Kidney (tissue), 14 donors: Measurements from ENCODE around the gene ADAM8. TPM values are rescaled to one million over a fixed set of nuclear protein-coding genes. Genes with fewer than 3 reads are reported as not detected.

Experiments
- DNase-seq, 5 donors: peaks; one replicate each; pipeline ENCODE4 v3.0.0-alpha.2; 2013 to 2020
- FAIRE-seq: peaks from 2 replicates; lab custom pipeline; 2012; peaks lifted over from hg19 to GRCh38; lab: Jason Lieb, UNC
- H3K27ac ChIP-seq, 2 donors: one replicate each; pipeline ENCODE4 v1.7.0; 2013; ENCODE audit warnings: low read depth in 2 of 2, low read length in 2 of 2, inconsistent platforms in 1 of 2
- H3K27me3 ChIP-seq: one replicate; pipeline ENCODE4 v1.7.1; 2013; ENCODE audit warnings: low read length, inconsistent platforms; ENCODE audit not compliant: control insufficient read depth, insufficient read depth
- H3K36me3 ChIP-seq, 3 donors: one replicate each; pipeline versions ENCODE4 v1.7.0 to v1.7.1; 2013; ENCODE audit warnings: low read length in 3 of 3, control low read depth in 1 of 3, inconsistent platforms in 1 of 3; ENCODE audit not compliant: insufficient read depth in 3 of 3, control insufficient read depth in 2 of 3
- H3K4me1 ChIP-seq, 3 donors: one replicate each; pipeline versions ENCODE4 v1.7.0 to v1.7.1; 2013; ENCODE audit warnings: low read length in 3 of 3, inconsistent platforms in 1 of 3, low read depth in 1 of 3; ENCODE audit not compliant: control insufficient read depth in 2 of 3, insufficient read depth in 2 of 3
- H3K4me3 ChIP-seq, 3 donors: one replicate each; pipeline versions ENCODE4 v1.7.0 to v1.8.1; 2013; ENCODE audit warnings: low read length in 3 of 3, control low read depth in 1 of 3, inconsistent platforms in 1 of 3
- H3K9ac ChIP-seq, 3 donors: one replicate each; pipeline versions ENCODE4 v1.7.0 to v1.7.1; 2013; ENCODE audit warnings: low read length in 3 of 3, control low read depth in 1 of 3, inconsistent platforms in 1 of 3
- H3K9me3 ChIP-seq, 3 donors: one replicate each; pipeline versions ENCODE4 v1.7.0 to v1.7.1; 2013; ENCODE audit warnings: low read length in 3 of 3, control low read depth in 1 of 3, inconsistent platforms in 1 of 3; ENCODE audit not compliant: control insufficient read depth in 2 of 3, insufficient read depth in 1 of 3
- CTCF ChIP-seq: IDR thresholded peaks from 3 replicates; pipeline ENCODE4 v1.5.1; 2012; ENCODE audit warnings: mild to moderate bottlenecking, moderate library complexity, borderline replicate concordance; ENCODE audit not compliant: insufficient read depth; ENCODE audit errors: extremely low read depth
- intact Hi-C: fragments of 100-400 bp; cut with DNase I; formaldehyde crosslinking; loops from one replicate; pipeline ENCODE4 v1.11.1; 2022
- polyA plus RNA-seq: library from polyadenylated mRNA; stranded (reverse); fragments of 350-450 nt; fragmentation: Illumina TruSeq; extraction: RNeasy Lipid Tissue Mini Kit (QIAGEN cat#74804); gene quantifications from one replicate; pipeline ENCODE4 v1.2.3, GENCODE V29; 2014; ENCODE audit warnings: low read depth, low replicate concordance; ENCODE audit not compliant: insufficient read depth
- total RNA-seq: library from RNA; stranded (reverse); fragmentation: NEBNext Ultra II Directional; extraction: Animal tissue kit (Norgen Biotek cat#: 25700); gene quantifications from one replicate; pipeline ENCODE4 v1.2.1, GENCODE V29; 2021
- donor health status: control.
- donor health status: control.
- donor health status: control.
- donor health status: control.
- donor health status: control.
- donor health status: DM: yes; HTN: yes; CAD: no.
- donor health status: Normal renal cell carcinoma (clear cell type).

Gene ADAM8
- total and polyA plus RNA-seq, 2 donors from 2014 or later = 3.4 to 16.6 TPM

- Histone ChIP-seq H3K27me3 (no peaks in the 10 kb centered on the region), H3K27ac (no peak overlapping the region), H3K4me1 (peaks cover 3 to 14% (median 6%) of the 10 kb centered on the region in 3 donors), H3K4me3 (no peak overlapping the region), H3K9ac (no peak overlapping the region), H3K36me3 (peaks cover 0 to 16% (median 2%) of the 10 kb centered on the region in 3 donors), H3K9me3 (no peaks in the 10 kb centered on the region)
- no peak for FAIRE-seq
- DNase-seq = peak in 1 of 5 donors; percentile 70
- TF ChIP-seq CTCF = no peak
- intact Hi-C loops = no loop called here
These were observed 35.5 kb upstream of the ADAM8 start for GRCh38 chr10:133312016-133312768.

GRCh38 chr10:133311570-133311969 is 34.9 kb upstream of the ADAM8 start:
- Histone ChIP-seq H3K4me1 (peaks cover 3 to 19% (median 8%) of the 10 kb centered on the region in 3 donors), H3K27me3 (no peaks in the 10 kb centered on the region), H3K4me3 (no peak overlapping the region), H3K9ac (no peak overlapping the region), H3K9me3 (no peaks in the 10 kb centered on the region), H3K27ac (no peak overlapping the region), H3K36me3 (peaks cover 0 to 16% (median 2%) of the 10 kb centered on the region in 3 donors)
- TF ChIP-seq CTCF = no peak
- FAIRE-seq (no peak), DNase-seq (peak in 1 of 5 donors; percentile 45)
- intact Hi-C loops = no loop called here

GRCh38 chr10:133310789-133311188 is 34.1 kb upstream of the ADAM8 start:
- H3K36me3 ChIP-seq = peaks cover 0 to 16% (median 2%) of the 10 kb centered on the region in 3 donors
- no peak overlapping the region for H3K9ac ChIP-seq
- H3K4me3 ChIP-seq = no peak overlapping the region
- intact Hi-C loops = no loop called here
- peak in 1 of 5 donors; percentile 55 for DNase-seq
- FAIRE-seq = no peak
- H3K27me3 ChIP-seq = no peaks in the 10 kb centered on the region
- no peak overlapping the region for H3K27ac ChIP-seq
- H3K9me3 ChIP-seq = no peaks in the 10 kb centered on the region
- no peak for TF ChIP-seq CTCF
- peaks cover 3 to 23% (median 13%) of the 10 kb centered on the region in 3 donors for H3K4me1 ChIP-seq
